SH-SY5Y (cell line): Measurements from ENCODE around the gene SNAI3.

Experiments
- GATA2 ChIP-seq: IDR thresholded peaks from 2 replicates; pipeline ENCODE4 v1.6.1; 2011; ENCODE audit warnings: mild to moderate bottlenecking, low read depth, low read length
- GATA3 ChIP-seq: IDR thresholded peaks from 2 replicates; pipeline ENCODE4 v1.6.1; 2011; ENCODE audit warnings: low read depth, mild to moderate bottlenecking, low read length, moderate library complexity

- no peak for TF ChIP-seq GATA2
- no peak for TF ChIP-seq GATA3
These were observed 46.2 kb downstream of the SNAI3 start for GRCh38 chr16:88640039-88640495.
